CD4-positive, alpha-beta T cell treated with Interleukin-6 at 100 ng/mL for 8 hours (primary cell): ENCODE measurements around the gene DNAJC5.
A peak's percentile ranks its signal among the peaks of the same experiment; 100 is the strongest.

Source experiments
- DNase-seq: peaks from one replicate; pipeline ENCODE4 v3.0.0-alpha.2; 2020; ENCODE audit warnings: mixed read lengths, low spot score

DNAJC5 gene

DNA sequence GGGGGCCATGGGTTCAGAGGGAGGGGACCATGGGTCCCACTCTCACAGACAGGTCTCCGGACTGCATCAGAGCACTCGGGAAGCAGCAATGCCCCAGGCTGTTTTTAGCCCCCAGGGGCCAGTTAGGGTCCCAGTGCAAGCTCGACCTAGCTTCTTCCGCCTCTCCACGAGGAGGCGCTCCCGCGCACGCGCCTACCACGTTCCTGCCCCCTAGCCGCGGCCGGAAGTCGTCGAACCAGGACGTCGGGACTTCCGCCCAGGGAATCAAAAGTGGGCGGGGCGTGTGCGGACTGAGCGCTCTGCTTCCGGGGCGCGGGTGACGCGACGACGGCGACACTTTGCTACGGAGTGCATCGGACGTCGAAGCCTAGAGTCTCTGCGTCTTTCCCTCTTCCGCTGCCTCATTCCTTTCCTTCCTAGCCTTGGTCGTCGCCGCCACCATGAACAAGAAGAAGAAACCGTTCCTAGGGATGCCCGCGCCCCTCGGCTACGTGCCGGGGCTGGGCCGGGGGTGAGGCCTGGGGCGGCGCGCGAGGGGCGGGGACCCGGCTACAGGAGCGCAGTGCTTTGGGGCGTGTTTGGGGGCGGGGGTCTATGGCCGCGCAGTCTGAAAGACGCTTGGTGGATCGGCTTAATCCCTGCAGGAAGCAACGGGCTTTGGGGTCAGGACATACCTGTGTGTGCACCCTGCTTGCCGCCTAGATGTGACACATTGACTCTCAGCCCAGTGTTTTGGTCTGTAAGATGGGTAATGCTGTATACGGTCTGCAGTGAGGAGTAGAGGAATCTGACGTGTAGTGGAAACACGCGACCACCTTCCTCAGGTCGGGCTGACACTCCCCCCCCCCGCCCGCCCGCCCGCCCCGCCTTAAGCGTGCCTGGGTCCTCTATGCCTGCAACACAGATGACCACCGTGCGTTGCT is 86.1 kb downstream of the DNAJC5 start, which contains the start of gene PRPF6:
Gene PRPF6, plus strand, starts transcription at position 327 of the 923 bp plus-strand sequence. Its CDS starts 114 bp downstream, at position 441.
- peak; percentile 96 for DNase-seq

DNA sequence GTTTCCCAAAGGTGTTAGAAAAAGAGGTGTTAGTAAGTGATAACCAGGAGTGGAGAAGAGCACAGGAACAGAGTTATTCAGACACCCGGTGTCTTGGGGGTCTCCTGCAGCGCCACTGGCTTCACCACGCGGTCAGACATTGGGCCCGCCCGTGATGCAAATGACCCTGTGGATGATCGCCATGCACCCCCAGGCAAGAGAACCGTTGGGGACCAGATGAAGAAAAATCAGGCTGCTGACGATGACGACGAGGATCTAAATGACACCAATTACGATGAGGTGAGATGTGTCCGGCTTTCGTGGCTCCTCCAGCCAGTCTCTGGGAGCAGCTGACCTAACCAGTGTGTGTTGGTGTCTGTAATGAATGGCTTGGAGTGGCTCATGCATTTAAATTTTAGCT is 88.0 kb downstream of the DNAJC5 start:
- no peak for DNase-seq
